GM18511 (cell line): ENCODE results near the gene SP140L.
"Not testable (repeated sequence)": the region's sequence is repeated elsewhere in the genome, so short reads cannot be mapped to it uniquely, and the experiment has no call there.

Experiments
- ATAC-seq: cut with Tn5 transposase; IDR thresholded peaks from one replicate; pipeline ENCODE4 v1.9.1; 2021; ENCODE audit warnings: mild to moderate bottlenecking, moderate library complexity; ENCODE audit not compliant: unreplicated experiment

The SP140L gene

GRCh38 chr2:230326453-230327417, at the start of gene SP140L:
TSS of gene SP140L (plus strand) at chr2:230327193. CDS start at chr2:230327270, 77 bp downstream.
- peak; percentile 95 for ATAC-seq

- ATAC-seq = no peak
These were observed 44.1 kb upstream of the SP140L start for GRCh38 chr2:230282936-230283335.

DNA sequence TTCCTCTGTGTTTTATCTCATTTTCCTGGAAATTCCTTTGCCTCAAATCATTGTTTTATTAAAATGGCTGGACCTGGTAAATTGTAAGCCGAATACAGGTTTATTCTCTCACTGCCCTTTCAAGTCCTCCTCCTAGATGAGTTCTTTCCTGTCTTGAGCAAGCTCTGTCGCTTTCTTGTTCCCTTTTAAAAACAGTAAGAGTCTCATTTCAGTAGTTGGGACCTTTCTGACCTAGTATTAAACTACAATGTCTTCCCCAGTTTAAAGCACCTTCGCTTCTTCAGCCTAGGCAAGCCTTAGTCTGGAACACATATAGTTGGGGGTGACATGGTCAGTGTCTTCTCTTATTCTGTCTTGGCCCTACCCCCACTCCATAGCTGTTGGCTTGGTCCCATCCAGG, 40.9 kb upstream of the SP140L start:
- no peak for ATAC-seq

DNA sequence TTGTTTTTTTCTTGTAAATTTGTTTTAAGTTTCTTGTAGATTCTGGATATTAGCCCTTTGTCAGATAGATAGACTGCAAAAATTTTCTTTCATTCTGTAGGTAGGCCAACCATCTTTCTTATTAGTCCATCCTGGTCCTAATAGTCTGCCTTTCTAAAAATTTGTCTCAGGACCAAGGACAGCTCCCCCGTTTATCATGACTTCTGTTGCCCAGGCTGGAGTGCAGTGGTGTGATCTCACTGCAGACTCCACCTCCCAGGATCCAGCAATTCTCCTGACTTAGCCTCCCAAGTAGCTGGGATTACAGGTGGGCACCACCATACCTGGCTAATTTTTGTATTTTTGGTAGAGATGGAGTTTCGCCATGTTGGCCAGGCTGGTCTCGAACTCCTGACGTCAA, 37.7 kb upstream of the SP140L start:
- ATAC-seq = not testable (repeated sequence)

DNA sequence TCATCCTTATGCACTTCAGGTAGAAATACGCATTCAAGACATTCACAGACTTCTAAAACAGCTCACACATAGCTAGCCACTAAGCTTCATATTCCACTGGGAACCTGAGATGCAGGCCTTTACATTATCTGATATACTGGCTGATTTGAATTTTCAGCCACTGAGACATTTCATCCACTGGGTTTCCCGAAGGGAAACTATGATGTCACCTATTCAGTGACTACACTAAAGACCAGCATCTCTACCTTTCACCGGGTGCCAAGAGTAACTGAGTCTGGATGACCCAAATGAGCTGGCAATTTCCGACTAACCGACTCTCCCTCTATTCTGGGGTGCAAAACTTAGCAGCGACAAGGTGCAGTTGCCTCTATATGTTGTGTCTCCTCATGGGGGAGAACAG, 31.8 kb upstream of the SP140L start:
- ATAC-seq = no peak

- ATAC-seq = no peak
These were observed 30.1 kb upstream of the SP140L start for GRCh38 chr2:230296917-230297316.

GRCh38 chr2:230299618-230300017, 27.4 kb upstream of the SP140L start:
- no peak for ATAC-seq

GRCh38 chr2:230305416-230306275, 21.3 kb upstream of the SP140L start:
- no peak for ATAC-seq

DNA sequence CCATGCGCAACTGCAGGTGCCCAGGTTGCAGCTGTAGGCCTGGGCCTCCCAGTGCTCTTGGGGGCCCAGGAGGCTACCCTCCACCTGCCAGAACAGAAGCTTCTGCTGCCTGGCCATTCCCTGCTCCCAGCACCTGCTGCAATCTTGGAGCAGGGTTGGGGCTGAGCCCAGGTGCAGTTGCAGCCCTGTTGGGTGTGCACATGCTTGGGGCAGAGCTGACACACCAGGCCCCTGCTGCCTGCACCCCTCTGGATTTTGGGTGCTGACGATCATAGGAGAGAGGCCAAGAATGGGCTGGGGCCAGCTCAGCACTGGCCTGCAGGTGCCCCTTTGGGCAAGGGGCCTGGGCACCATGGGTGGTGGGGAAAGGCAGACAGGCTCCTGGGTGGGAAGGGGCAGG, 20.5 kb upstream of the SP140L start:
- no peak for ATAC-seq

DNA sequence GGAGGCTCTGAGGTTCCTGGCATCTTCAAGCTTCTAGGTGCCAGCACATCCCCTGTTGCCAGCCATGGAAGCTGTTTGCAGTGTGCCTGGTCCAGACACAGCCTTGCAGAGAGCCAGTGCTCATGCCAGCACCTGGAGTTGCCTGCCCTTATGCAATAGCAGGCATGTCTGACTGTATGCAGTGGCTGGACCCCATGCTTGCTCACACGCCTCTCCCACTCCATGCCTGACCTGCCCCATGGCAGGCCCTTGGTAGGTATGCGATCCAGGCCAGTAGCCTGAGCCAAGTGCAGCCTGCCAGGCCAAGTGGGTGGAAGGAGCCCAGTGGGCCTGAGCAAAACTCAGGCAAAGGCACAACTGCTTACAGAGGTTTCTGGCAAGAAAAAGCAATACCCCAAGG, 19.5 kb upstream of the SP140L start:
- ATAC-seq = no peak

DNA sequence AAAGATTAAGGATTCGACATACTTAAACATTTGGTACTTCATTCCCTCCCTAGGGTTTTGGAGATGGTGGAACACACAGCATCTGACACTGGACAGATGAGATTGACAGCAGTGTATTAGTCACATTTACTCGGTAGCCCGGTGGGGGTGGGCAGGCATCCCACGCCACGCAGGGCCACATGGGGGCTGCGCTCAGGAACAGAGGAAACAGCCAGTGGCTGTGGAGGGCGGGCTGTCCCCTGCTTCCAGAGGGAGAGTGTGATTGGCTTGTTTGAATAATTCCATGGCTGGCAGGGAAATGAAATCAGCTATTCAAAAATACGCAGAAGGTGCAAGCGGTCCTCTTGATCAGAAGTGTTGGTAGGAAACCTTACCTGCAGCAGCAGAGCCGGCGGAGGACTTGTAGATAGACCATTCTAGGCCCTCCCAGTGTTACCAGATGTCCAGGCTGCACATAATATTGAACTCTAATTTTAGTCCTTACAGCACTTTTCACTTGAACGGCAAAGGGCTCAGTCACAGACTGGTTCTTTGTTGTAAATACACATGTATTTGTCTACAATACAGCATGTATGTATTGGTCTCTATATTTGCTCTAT, 18.5 kb upstream of the SP140L start:
- ATAC-seq = no peak

DNA sequence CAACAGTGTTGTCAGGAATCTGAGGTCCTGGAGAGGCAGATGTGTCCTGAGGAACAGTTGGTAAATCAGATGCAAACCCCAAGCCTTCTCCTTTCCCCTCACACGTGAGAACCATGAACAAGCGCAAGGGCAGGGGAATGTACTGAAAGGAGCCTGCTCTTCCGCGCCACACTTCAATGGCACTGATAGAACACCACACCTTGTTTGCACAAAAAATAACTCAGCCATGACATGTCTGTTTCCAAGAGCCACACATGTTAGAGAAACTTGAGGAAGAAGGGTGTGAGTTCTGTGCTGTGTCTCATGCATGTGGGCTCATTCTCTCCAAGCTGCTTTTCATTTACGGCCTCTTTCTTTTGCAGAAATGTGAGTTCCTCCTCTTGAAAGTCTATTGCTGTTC, 16.2 kb upstream of the SP140L start:
- not testable (repeated sequence) for ATAC-seq

- ATAC-seq = not testable (repeated sequence)
These were observed 15.4 kb upstream of the SP140L start for GRCh38 chr2:230311634-230312033.

GRCh38 chr2:230312638-230313037, 14.4 kb upstream of the SP140L start:
- no peak for ATAC-seq

DNA sequence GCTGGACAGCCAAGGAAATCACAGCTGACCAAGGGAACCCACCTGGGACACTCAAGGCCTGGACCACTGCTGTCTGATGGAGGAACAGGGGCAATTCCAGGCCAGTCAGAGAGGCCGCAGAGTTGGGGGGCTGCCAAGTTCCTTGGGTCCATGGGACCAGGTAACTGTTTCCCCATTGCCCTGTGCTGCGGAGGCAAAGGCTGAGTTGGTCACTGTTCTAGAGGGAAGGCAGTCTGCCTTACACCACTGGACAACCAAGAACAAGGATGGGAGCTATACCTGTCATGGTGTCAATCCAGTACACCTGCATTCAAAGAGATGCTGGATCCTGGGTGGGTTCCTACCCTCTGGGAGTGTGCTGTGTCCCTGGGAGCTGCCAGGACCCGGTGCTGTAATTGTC, 9.6 kb upstream of the SP140L start:
- no peak for ATAC-seq

GRCh38 chr2:230318190-230319121, 8.5 kb upstream of the SP140L start:
- ATAC-seq = peak; percentile 52

- ATAC-seq = peak; percentile 90
These were observed 7.7 kb upstream of the SP140L start for GRCh38 chr2:230319211-230319862.

DNA sequence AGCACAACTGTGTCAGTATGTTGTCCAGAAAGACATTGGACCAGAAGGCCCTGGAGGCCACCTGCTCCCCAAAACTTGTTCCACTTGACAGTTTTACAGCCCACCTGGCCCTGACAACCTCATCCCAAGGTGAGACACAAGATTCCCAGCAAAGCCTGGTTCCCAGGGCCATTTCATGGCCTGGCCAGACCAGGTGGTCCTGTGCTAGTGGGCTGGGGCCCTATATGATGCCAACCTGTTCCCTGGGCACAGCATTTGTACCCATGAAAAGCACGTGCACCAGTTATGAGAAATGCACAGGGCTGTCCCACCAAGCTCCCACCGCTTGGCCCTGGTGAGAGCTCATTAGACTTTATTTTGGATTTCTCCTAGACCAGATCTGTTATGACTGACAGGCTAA, 6.0 kb upstream of the SP140L start:
- no peak for ATAC-seq

- ATAC-seq = no peak
These were observed 4.2 kb upstream of the SP140L start for GRCh38 chr2:230322561-230323384.
